HG02623 (cell line): Measurements from ENCODE around the gene KEL.

Experiments used
- ATAC-seq: cut with Tn5 transposase; IDR thresholded peaks from one replicate; pipeline ENCODE4 v1.9.1; 2021; ENCODE audit warnings: moderate library complexity; ENCODE audit not compliant: unreplicated experiment

The KEL gene

DNA sequence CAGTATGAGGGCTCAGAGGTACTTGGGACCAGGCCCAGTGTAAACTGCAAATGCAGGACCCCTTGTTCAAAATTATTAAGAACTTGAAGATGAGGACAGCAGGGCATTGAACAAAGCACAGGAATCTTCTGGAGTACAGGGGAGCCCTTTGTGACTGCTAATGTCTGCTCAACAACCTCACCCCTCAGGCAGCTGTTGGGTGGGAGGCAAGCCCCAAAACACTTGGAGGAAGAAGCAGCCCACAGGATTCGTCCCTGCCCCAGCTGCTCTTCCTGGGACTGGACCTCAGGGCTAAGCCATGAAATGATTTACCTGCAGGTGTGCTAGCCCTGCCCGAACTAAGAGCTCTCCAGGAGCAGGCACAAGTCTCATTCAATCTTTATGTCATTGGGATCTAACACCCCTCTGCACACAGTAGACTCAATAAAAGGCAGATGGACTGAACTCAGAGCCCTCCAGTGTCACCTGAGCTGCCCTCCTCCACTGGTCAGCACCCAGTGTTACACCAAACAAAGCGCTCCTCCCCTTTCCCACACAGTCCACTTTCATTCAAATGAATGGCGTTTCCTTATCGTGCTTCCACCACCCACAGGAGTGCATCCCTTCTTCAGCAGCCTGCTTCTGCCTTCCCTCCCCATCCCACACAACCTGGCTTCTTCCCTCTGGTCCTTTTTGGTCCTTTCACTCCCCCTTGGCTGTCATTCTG is 29.6 kb downstream of the KEL start:
- ATAC-seq: no peak

GRCh38 chr7:142930126-142930730 is 31.9 kb downstream of the KEL start:
- no peak for ATAC-seq

- no peak for ATAC-seq
Observed at GRCh38 chr7:142927949-142928348, 34.2 kb downstream of the KEL start.

- ATAC-seq: no peak
Observed at GRCh38 chr7:142927085-142927745, 34.9 kb downstream of the KEL start.

DNA sequence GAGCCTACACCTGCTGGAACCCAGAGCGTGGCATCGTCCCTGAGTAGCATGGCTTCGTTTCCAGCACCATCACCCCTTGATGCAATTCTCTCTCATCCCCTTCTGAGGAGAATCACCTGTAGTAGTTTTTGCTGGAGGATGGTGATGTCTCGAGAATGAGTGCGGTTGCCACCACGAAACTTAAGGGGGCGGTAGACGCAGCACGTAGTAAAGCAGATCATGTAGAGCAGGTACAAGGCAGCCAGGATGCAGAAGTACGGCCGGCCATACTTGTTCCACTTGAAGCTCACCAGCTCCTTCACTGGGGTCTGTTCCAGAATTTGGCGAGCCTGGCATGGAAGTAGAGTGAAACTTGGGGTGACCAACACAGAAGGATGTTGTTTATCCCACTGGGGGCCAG is 36.8 kb downstream of the KEL start:
- no peak for ATAC-seq

GRCh38 chr7:142923391-142923790 is 38.8 kb downstream of the KEL start:
- ATAC-seq: no peak

GRCh38 chr7:142919656-142920055 is 42.5 kb downstream of the KEL start:
- no peak for ATAC-seq

GRCh38 chr7:142918901-142919300 is 43.3 kb downstream of the KEL start:
- no peak for ATAC-seq

- ATAC-seq: no peak
Observed at GRCh38 chr7:142917447-142917846, 44.7 kb downstream of the KEL start.

DNA sequence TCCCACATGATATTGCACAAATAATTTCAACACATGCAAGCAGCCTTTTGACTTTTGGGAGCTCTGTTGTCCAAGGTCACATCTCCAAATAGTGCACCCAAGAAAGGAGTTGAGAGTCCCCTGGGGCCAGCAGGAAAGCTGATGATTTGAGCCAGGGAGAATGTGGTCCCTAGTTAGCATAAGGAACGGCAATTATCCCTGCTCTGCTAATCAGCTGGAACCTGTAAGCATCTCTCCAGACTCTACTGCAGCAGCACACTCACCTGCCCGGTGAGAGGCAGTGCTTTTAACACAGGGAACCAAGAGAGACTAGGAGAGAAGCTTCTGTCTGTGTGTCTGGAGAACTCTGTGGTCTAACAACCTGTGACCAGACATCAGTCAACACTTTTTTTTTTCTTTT is 45.7 kb downstream of the KEL start:
- ATAC-seq: no peak

GRCh38 chr7:142915315-142915714 is 46.8 kb downstream of the KEL start:
- ATAC-seq: no peak

DNA sequence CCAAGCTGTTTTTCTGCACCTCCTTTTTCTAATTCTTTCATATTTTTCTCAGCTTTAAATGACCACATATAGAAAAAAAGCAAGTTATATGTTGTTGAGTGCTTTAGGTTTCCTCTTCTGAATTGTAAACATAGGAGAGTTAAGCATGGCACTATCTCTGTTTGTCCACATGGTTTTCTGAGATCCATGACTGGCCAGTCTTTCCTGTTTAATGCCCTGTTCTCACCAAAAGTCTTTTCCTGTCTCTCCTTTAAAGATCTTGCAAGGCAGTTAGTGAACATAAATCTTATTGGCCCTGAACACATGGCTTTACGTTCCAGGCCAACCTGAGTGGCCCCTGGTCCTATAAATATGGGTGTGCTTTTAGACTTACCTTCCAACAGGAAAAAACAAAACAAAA is 48.0 kb downstream of the KEL start:
- ATAC-seq: no peak

DNA sequence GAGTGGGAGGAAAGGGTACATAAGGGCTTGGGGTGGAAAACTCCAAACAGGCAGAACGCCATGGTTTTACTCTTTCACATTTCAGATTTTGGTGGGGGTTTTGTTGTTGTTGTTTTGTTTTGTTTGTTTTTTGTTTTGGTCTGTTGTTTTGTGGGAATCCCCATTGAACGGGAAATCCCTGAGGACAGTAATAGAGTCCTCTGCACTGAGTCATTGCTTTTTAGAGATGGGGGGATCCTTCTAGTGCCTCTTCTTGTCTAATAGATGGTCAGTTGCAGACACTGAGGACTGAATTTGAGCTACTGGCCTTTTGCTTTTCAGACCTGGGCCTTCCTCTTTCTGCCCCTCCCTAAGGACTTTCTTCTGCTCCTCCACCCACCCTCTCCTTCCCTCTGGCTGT is 48.6 kb downstream of the KEL start:
- no peak for ATAC-seq

- ATAC-seq: no peak
Observed at GRCh38 chr7:142913051-142913450, 49.1 kb downstream of the KEL start.

GRCh38 chr7:142910481-142910880 is 51.7 kb downstream of the KEL start:
- ATAC-seq: no peak

GRCh38 chr7:142910031-142910433 is 52.1 kb downstream of the KEL start:
- no peak for ATAC-seq

- ATAC-seq: no peak
Observed at GRCh38 chr7:142908921-142909890, 53.0 kb downstream of the KEL start.

- ATAC-seq: no peak
Observed at GRCh38 chr7:142908290-142908689, 53.9 kb downstream of the KEL start.

DNA sequence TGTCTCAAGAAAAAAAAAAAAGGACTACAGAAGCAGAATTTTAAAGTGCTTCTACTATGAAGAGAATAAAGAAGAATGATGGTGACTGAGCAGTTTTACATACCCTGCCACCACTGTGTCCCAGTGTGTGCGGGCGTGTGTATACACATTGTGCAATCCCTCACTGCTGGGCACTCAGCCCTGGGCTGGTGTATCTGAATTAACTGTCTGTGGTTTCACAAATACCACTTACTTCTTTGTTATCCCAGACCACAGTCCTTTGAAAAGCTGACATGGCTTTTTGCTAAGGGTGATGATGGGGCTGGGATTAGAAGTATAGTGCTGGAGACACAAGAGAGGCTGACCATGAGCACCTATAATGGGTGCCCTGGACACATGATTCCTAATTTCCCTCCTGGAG is 55.5 kb downstream of the KEL start:
- no peak for ATAC-seq

GRCh38 chr7:142905759-142906158 is 56.4 kb downstream of the KEL start:
- no peak for ATAC-seq

- no peak for ATAC-seq
Observed at GRCh38 chr7:142904128-142904527, 58.0 kb downstream of the KEL start.
